MCF 10A (cell line): Measurements from ENCODE around the gene OPRD1. TPM values are rescaled to one million over a fixed set of nuclear protein-coding genes. Genes with fewer than 3 reads are reported as not detected.

Experiments used
- BruUV-seq: library from RNA; stranded (reverse); fragments of 400-500 nt; replicated peaks from 2 replicates; lab custom pipeline; 2021; lab: Mats Ljungman, UMichigan
- CTCF ChIA-PET: fragments of 300-600 bp; sonication (Branson Sonifier 250); formaldehyde crosslinking; extraction: SDS; loops from one replicate; lab custom pipeline; 2021; ENCODE audit warnings: antibody characterized with exemption, inconsistent platforms; lab: Yijun Ruan, JAX
- POLR2A ChIA-PET: fragments of 300-600, 350-650 bp; sonication (Branson Sonifier 250); formaldehyde crosslinking; extraction: SDS; loops from one replicate; lab custom pipeline; 2020; ENCODE audit warnings: antibody characterized with exemption, inconsistent platforms; lab: Yijun Ruan, JAX
- DNase-seq: peaks from one replicate; pipeline ENCODE4 v3.0.0-alpha.2; 2018; ENCODE audit not compliant: unreplicated experiment
- H3K27ac Mint-ChIP-seq: one replicate; pipeline ENCODE4 v1.8.0; 2022; ENCODE audit warnings: mild to moderate bottlenecking, low read depth, mixed read lengths; ENCODE audit not compliant: unreplicated experiment
- H3K27me3 Mint-ChIP-seq: one replicate; pipeline ENCODE4 v1.8.0; 2022; ENCODE audit warnings: mixed read lengths; ENCODE audit not compliant: insufficient read depth, unreplicated experiment
- H3K36me3 Mint-ChIP-seq: one replicate; pipeline ENCODE4 v1.8.0; 2022; ENCODE audit warnings: mild to moderate bottlenecking, moderate library complexity, mixed read lengths; ENCODE audit not compliant: insufficient read depth, unreplicated experiment
- H3K4me1 Mint-ChIP-seq: one replicate; pipeline ENCODE4 v1.8.0; 2022; ENCODE audit warnings: mixed read lengths; ENCODE audit not compliant: insufficient read depth, unreplicated experiment
- H3K4me3 Mint-ChIP-seq: one replicate; pipeline ENCODE4 v1.8.0; 2022; ENCODE audit warnings: mild to moderate bottlenecking, moderate library complexity, mixed read lengths; ENCODE audit not compliant: unreplicated experiment
- H3K9me3 Mint-ChIP-seq: one replicate; pipeline ENCODE4 v1.8.0; 2022; ENCODE audit warnings: mixed read lengths; ENCODE audit not compliant: unreplicated experiment
- CTCF ChIP-seq: fragments of 200-600 bp; IDR thresholded peaks from one replicate; pipeline ENCODE4 v1.8.0; 2022; ENCODE audit warnings: antibody characterized with exemption, mild to moderate bottlenecking; ENCODE audit not compliant: unreplicated experiment
- intact Hi-C: fragments of 100-400 bp; cut with micrococcal nuclease; formaldehyde crosslinking; loops from 2 replicates; pipeline ENCODE4 v1.14.1; 2022
- total RNA-seq: library from RNA; stranded (reverse); gene quantifications from 2 replicates; pipeline ENCODE4 v1.2.3, GENCODE V29; 2022

OPRD1 gene
- total RNA-seq, 1 experiment from 2014 or later: not detected

GRCh38 chr1:28885977-28886730, 74.2 kb downstream of the OPRD1 start:
- peaks cover 40% of the 10 kb centered on the region for H3K4me1 Mint-ChIP-seq
- BruUV-seq: TSS peak; percentile 34
- DNase-seq: no peak
- H3K36me3 Mint-ChIP-seq: peaks cover under 1% of the 10 kb centered on the region
- no peaks in the 10 kb centered on the region for H3K27me3 Mint-ChIP-seq
- H3K27ac Mint-ChIP-seq: peak overlapping the region; percentile 89
- peak overlapping the region; percentile 95 for H3K4me3 Mint-ChIP-seq
- TF ChIP-seq CTCF: no peak
- POLR2A ChIA-PET: interaction anchor here (0.6 to 3.2 kb wide), 4 partner anchors 16 to 247 kb away, joined by 3 to 22 read pairs (median 4); partner anchors contain the start of gene EPB41
- intact Hi-C loops: loop anchor here (10.0 kb wide), 1 partner anchor 1819 kb away; no protein-coding TSS in a partner anchor
- H3K9me3 Mint-ChIP-seq: no peaks in the 10 kb centered on the region
- CTCF ChIA-PET: interaction anchor here (0.6 to 2.3 kb wide), 3 partner anchors 36 to 316 kb away, joined by 3 to 13 read pairs (median 6); no protein-coding TSS in a partner anchor

GRCh38 chr1:28886731-28887418, 74.9 kb downstream of the OPRD1 start:
- BruUV-seq: no TSS peak
- H3K9me3 Mint-ChIP-seq: no peaks in the 10 kb centered on the region
- peak overlapping the region; percentile 89 for H3K27ac Mint-ChIP-seq
- DNase-seq: peak; percentile 90
- CTCF ChIA-PET: interaction anchor here (1.2 kb wide), 1 partner anchor 146 kb away, joined by 6 read pairs; no protein-coding TSS in a partner anchor
- no peaks in the 10 kb centered on the region for H3K27me3 Mint-ChIP-seq
- POLR2A ChIA-PET: interaction anchor here (0.6 to 1.8 kb wide), 5 partner anchors 19 to 246 kb away, joined by 3 to 22 read pairs (median 4); partner anchors contain the start of gene EPB41
- H3K36me3 Mint-ChIP-seq: peaks cover 6% of the 10 kb centered on the region
- intact Hi-C loops: loop anchor here (10.0 kb wide), 1 partner anchor 1818 kb away; no protein-coding TSS in a partner anchor
- peak overlapping the region; percentile 95 for H3K4me3 Mint-ChIP-seq
- no peak for TF ChIP-seq CTCF
- H3K4me1 Mint-ChIP-seq: peaks cover 40% of the 10 kb centered on the region

GRCh38 chr1:28887419-28887834, 75.5 kb downstream of the OPRD1 start:
- BruUV-seq: no TSS peak
- Mint-ChIP-seq H3K27me3 (no peaks in the 10 kb centered on the region), H3K36me3 (peaks cover 11% of the 10 kb centered on the region), H3K27ac (peak overlapping the region; percentile 93), H3K4me3 (peak overlapping the region; percentile 95), H3K9me3 (no peaks in the 10 kb centered on the region), H3K4me1 (peaks cover 34% of the 10 kb centered on the region)
- DNase-seq: no peak
- no peak for TF ChIP-seq CTCF
- intact Hi-C loops: loop anchor here (10.0 kb wide), 1 partner anchor 1817 kb away; no protein-coding TSS in a partner anchor
- ChIA-PET POLR2A (interaction anchor here (0.6 to 1.8 kb wide), 5 partner anchors 16 to 147 kb away, joined by 3 to 22 read pairs (median 3); partner anchors contain the start of gene EPB41), CTCF (interaction anchor here (0.9 to 1.4 kb wide), 3 partner anchors 34 to 334 kb away, joined by 3 to 4 read pairs (median 3); no protein-coding TSS in a partner anchor)
